ENCODE data around the gene NBAS. TPM values are rescaled to one million over a fixed set of nuclear protein-coding genes. Genes with fewer than 3 reads are reported as not detected.

The NBAS gene
- total and polyA plus RNA-seq, 9 of the 15 experiments (the other 6 are each of a cell fraction or from before 2014, with no cell fraction given), result 15.3 to 94.4 (median 69.9) TPM

- TF ChIP-seq CLOCK (CRISPR knock-in tag; IDR thresholded peaks at IDR 0.05; ENCODE audit: borderline replicate concordance), result no peak
- no peak for TF ChIP-seq SPI1 (IDR thresholded peaks at IDR 0.05; ENCODE audit: borderline replicate concordance, low read depth, low read length)
- no peak for TF ChIP-seq KLF16 (IDR thresholded peaks at IDR 0.05)
- TF ChIP-seq KDM5B (IDR thresholded peaks at IDR 0.05; ENCODE audit: insufficient replicate concordance, low read depth, low read length), result peak; percentile 40
- no peak for TF ChIP-seq ZNF609 (CRISPR knock-in tag; IDR thresholded peaks at IDR 0.05; ENCODE audit: borderline replicate concordance)
- no peak for TF ChIP-seq ZNF280A (IDR thresholded peaks at IDR 0.05; ENCODE audit: low read depth, partially characterized antibody)
- no peak for TF ChIP-seq HINFP (tag; conservative IDR thresholded peaks at IDR 0.05; ENCODE audit: low read depth)
- TF ChIP-seq KDM1A (IDR thresholded peaks at IDR 0.05), result no peak
- TF ChIP-seq TEAD1 (CRISPR knock-in tag; IDR thresholded peaks at IDR 0.05), result no peak
- 0 out of 2 replicates have a peak, but pooled peaks have one; percentile 39 for TF ChIP-seq MTA3 (IDR thresholded peaks at IDR 0.05; ENCODE audit: borderline replicate concordance)
Observed at GRCh38 chr2:15555760-15556193, 5.4 kb downstream of the NBAS start (continued).

Measured in K562 (cell line).